ENCODE results near the gene ALDH5A1. TPM values are rescaled to one million over a fixed set of nuclear protein-coding genes. Genes with fewer than 3 reads are reported as not detected.

The ALDH5A1 gene
- total and polyA plus RNA-seq, 10 of the 15 experiments (the other 5 are each of a cell fraction or from before 2014, with no cell fraction given), result 2.6 to 13.8 (median 9.3) TPM

GRCh38 chr6:24480705-24481104 lies 14.1 kb upstream of the ALDH5A1 start:
- no peaks in the 10 kb centered on the region for H3K4me1 ChIP-seq (ENCODE audit: control insufficient read depth, insufficient read depth, low read length)
- H4K20me1 ChIP-seq (ENCODE audit: control insufficient read depth, insufficient read depth), result no peaks in the 10 kb centered on the region
- H3K27ac ChIP-seq (ENCODE audit: control insufficient read depth, insufficient read depth), result no peak overlapping the region
- DNase-seq (ENCODE audit: low read depth, low spot score) (no peak), ATAC-seq (no peak), FAIRE-seq (no peak)
- ChIA-PET CTCF (no interaction called here), POLR2A (no interaction called here), SMC1A (ENCODE audit: uncharacterized antibody, unreplicated experiment) (no interaction called here), RAD21 (ENCODE audit: unreplicated experiment) (no interaction called here)
- H3K4me3 ChIP-seq, result no peak overlapping the region
- intact Hi-C loops (cut with micrococcal nuclease; ENCODE audit: unreplicated experiment), result no loop called here
- H3K79me2 ChIP-seq (ENCODE audit: control insufficient read depth, insufficient read depth, low read length), result no peaks in the 10 kb centered on the region
- no peak overlapping the region for H2AFZ ChIP-seq (ENCODE audit: control insufficient read depth, low read depth, low read length)
- H3K27me3 ChIP-seq (replicated peaks in 1 of 2; ENCODE audit: control insufficient read depth in 2 of 2, insufficient read depth in 2 of 2, low read length in 1 of 2), result no peaks in the 10 kb centered on the region
- no peak for TF ChIP-seq POLR2AphosphoS2 (IDR thresholded peaks at IDR 0.05; ENCODE audit: low read depth, low read length)
- TF ChIP-seq SUPT20H (IDR thresholded peaks at IDR 0.05; ENCODE audit: borderline replicate concordance, control insufficient read depth, low read depth, low read length), result no peak
- TF ChIP-seq BCLAF1 (IDR thresholded peaks at IDR 0.05), result no peak
- TF ChIP-seq NFXL1 (IDR thresholded peaks at IDR 0.05; ENCODE audit: borderline replicate concordance), result no peak
- in situ Hi-C loops (cut with MboI), result no loop called here
- no peaks in the 10 kb centered on the region for H3K36me3 ChIP-seq (ENCODE audit: control insufficient read depth in 2 of 2, insufficient read depth in 2 of 2, low read length in 1 of 2)
- H3K4me2 ChIP-seq (ENCODE audit: control insufficient read depth, insufficient read depth), result no peak overlapping the region
- 73% methylated on average over 9 of the region's 9 CpGs for WGBS (ENCODE audit: insufficient coverage, insufficient replicate concordance, low lambda C conversion rate, missing lambda C conversion rate)
- H3K9me3 ChIP-seq (replicated peaks; ENCODE audit: control insufficient read depth, insufficient read depth, low read length), result no peaks in the 10 kb centered on the region
- BruUV-seq (replicated peaks), result no TSS peak
- no peak overlapping the region for H3K9ac ChIP-seq (ENCODE audit: control insufficient read depth, insufficient read depth, low read length)

GRCh38 chr6:24481449-24481848 lies 13.3 kb upstream of the ALDH5A1 start:
- H2AFZ ChIP-seq (ENCODE audit: control insufficient read depth, low read depth, low read length), result no peak overlapping the region
- ChIA-PET CTCF (interaction anchor here (0.7 to 0.8 kb wide), 2 partner anchors 12 to 154 kb away, joined by 3 to 4 read pairs; no protein-coding TSS in a partner anchor), SMC1A (ENCODE audit: uncharacterized antibody, unreplicated experiment) (interaction anchor here (0.7 to 1.7 kb wide), 3 partner anchors 10 to 97 kb away, joined by 3 to 5 read pairs (median 3); partner anchors contain the start of gene ALDH5A1), POLR2A (no interaction called here), RAD21 (ENCODE audit: unreplicated experiment) (no interaction called here)
- WGBS (ENCODE audit: insufficient coverage, insufficient replicate concordance, low lambda C conversion rate, missing lambda C conversion rate), result 83% methylated on average over 5 of the region's 5 CpGs
- in situ Hi-C loops (cut with MboI) (no loop called here), intact Hi-C loops (cut with micrococcal nuclease; ENCODE audit: unreplicated experiment) (no loop called here)
- DNase-seq (ENCODE audit: low read depth, low spot score) (no peak), FAIRE-seq (no peak), ATAC-seq (no peak)
- no peaks in the 10 kb centered on the region for H3K4me1 ChIP-seq (ENCODE audit: control insufficient read depth, insufficient read depth, low read length)
- no peak overlapping the region for H3K27ac ChIP-seq (ENCODE audit: control insufficient read depth, insufficient read depth)
- H4K20me1 ChIP-seq (ENCODE audit: control insufficient read depth, insufficient read depth), result no peaks in the 10 kb centered on the region
- TF ChIP-seq SIN3A (IDR thresholded peaks at IDR 0.05; ENCODE audit: low read depth, low read length), result no peak
- no peak for TF ChIP-seq GABPA (IDR thresholded peaks at IDR 0.05; ENCODE audit: low read depth)
- H3K36me3 ChIP-seq (ENCODE audit: control insufficient read depth in 2 of 2, insufficient read depth in 2 of 2, low read length in 1 of 2), result no peaks in the 10 kb centered on the region
- H3K9ac ChIP-seq (ENCODE audit: control insufficient read depth, insufficient read depth, low read length), result no peak overlapping the region
- H3K4me2 ChIP-seq (ENCODE audit: control insufficient read depth, insufficient read depth), result no peak overlapping the region
- H3K9me3 ChIP-seq (replicated peaks; ENCODE audit: control insufficient read depth, insufficient read depth, low read length), result no peaks in the 10 kb centered on the region
- no peaks in the 10 kb centered on the region for H3K27me3 ChIP-seq (replicated peaks in 1 of 2; ENCODE audit: control insufficient read depth in 2 of 2, insufficient read depth in 2 of 2, low read length in 1 of 2)
- no peaks in the 10 kb centered on the region for H3K79me2 ChIP-seq (ENCODE audit: control insufficient read depth, insufficient read depth, low read length)
- no peak overlapping the region for H3K4me3 ChIP-seq
- no TSS peak for BruUV-seq (replicated peaks)
